NCI-H128 (cell line): Measurements from ENCODE around the gene INHBE.
A peak's percentile ranks its signal among the peaks of the same experiment; 100 is the strongest.

ENCODE experiments used
- DNase-seq: peaks from one replicate; lab custom pipeline; 2025; ENCODE audit not compliant: unreplicated experiment; lab: John Stamatoyannopoulos, UW

Gene INHBE

DNA sequence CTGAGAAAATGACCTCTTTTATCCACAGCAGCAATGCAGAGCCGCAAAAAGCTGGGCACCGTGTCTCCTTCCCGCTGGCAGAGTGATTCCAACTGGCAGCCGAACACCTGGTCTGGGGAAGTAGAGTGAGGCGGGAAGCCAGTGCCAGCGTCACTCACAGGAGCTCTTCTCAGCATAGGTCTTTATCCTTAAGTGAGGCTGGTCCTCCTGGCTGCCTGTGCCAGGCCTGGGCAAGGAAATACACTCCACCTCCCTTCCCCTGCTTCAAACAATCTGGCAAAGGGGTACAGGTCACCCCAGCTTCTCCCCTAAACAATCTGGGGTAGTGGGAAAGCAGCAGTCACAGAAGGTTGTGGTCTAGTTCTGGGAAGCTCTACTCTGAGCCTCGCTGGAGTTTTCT, 19.8 kb downstream of the INHBE start:
- no peak for DNase-seq

DNA sequence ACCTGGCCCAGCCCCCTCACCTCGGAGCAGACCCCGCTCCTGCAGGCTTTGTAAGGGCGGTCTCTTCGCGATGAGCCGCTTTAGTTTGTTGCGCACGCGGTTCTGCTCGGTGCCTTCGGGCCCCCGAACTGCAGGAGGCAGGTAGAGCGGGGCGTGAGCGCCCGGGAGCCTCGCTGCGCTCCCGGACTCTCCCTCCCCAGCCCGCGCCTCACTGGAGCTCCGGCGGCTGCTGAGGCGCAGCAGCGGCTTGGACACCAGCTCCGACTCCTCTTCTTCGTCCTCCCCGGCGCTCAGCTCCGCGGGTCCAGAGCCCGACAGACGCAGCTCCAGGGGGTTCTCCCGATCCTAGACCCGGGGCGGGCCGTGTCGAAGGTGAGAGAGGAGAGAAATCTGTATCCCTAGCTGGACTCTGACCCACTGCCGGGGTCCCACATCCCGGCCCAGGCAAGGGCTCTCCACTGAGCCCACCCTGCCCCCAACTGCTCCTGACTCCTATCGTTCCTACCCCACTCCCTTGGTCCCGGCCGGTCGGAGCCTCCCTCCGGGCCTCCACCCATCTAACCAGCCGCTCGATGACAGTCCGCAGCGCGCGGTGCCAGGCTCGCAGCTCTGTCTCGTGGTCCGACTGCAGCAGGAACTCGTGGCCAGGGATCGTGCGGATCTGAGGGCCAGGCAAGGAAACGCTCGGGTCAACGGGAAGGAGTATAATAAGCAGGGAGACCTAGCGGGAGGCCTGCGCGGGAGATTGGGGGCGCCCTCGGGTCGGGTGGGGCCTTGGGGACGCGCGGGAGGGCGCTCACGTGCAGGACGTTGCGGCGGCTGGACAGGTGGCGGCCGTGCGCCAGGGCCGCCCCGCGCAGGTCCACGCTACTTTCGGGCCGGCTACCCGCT, 20.4 kb downstream of the INHBE start:
- DNase-seq, result no peak

DNA sequence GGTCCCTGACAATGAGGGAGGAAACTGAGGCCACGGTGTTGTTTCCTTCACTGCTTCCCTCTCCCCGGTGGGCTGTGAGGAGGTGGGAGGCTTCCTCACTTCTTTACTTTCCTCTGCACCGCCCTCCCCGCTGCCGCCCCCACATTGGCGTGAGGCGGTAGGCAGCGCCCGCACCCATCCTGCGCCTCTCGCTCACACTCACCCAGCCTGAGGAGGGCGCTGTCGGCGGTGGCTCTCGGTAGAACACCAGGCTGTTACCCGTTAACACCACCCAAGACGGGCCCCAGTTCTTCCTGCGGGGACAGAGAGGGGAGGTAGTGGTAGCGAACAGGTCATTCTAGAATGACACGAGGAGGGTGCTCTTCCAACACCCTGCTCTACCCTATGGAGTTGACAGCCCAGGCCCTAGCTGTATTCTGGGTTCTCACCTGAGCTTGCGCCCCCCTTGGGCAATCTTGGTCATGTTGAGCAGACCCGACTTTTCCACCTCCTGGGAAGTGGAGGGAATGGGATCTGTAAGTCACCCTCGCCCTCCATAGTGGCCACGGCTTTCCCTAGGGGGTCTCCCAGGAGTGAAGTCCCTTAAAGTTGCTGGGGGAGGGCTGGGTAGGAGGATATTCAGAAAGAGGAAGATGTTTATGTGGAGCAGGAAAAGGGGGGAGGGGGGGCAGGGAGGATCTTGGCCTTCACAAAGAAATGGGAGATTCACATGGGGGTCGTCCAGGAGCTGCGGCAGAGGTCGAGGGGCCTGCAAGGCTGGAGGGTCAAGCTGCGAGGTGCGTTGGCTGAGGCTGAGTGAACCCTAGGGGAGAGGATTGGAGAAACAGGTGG, 21.3 kb downstream of the INHBE start:
- no peak for DNase-seq

DNA sequence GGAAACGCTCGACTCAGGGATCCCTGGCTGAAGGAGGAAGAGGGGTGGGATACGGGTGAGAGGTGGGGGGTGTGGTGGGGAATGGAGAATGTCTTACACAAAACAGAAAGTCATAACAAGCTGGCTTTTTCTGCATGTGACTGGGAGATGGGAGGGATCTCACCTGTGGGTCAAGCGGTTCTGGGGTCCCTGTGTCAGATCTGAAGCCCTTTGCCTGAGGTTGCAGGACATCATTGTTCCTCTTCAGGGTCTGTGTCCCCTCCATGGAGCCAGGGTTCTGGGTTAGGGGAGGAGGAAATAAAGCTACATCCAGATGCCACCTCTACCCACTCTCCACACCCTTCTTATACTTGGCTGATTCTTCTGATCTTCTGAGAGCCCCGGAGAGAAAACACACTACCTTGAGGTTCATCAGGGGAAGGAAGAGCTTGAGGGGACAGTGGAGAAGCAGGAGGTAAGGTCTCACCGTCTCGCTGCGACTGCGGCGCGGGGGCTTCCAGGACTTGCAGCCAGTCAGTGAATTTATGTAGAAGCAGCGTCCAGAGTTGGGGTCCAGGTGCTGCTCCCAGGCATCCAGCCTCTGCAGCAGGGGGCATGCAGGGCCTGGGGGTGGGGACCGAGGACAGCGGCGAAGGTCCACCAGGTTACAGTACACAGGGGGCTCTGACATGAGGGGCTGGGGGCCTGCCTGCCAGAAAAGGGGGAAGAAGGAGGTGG, 22.0 kb downstream of the INHBE start:
- DNase-seq, result no peak

DNA sequence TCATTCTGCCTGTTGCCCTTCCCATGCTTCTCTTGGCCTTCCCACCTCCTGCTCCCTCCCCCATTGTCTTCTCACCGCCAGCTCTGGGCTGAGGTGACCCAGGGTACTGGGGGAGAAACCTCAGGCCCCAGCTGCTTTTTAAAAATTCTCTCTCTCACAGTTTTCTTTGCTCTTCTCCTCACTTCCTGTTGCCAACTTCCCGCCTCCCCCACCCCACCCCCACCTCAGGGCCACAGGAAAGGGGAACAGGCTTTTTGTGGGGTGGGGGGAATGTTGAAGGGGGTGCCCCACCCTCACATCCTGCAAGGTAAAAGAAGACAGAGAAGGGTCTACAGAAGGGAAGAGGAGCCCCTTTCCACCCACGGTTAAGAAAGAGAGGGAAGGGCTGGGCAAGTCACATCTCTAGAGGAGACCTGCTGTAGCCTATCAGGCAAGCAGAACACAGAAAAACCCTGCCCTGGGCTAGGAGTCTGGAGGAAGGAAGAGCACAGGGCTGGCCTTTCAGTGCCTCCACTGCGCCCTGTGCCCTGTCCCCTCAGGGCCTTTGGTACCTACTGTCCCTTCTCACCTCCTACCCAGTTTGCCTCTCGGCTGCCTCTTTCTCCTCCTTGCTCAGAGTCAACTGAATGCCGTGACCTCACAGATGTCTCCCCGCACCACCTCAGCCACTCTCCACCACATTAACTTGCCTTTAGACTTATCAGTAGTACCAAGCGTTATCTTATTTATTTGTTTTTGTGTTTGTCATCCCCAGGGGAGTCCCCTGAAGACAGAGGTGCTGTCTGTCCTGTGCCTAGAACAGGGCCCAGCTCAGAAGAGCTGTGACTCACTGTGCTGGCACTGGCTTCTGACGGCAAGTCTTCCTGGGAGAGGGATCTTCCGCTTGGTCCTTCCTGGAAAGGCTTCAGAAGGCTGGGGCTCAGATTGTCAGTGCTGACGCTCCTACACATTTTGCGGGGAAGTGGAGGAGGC, 22.9 kb downstream of the INHBE start:
- DNase-seq, result no peak

DNA sequence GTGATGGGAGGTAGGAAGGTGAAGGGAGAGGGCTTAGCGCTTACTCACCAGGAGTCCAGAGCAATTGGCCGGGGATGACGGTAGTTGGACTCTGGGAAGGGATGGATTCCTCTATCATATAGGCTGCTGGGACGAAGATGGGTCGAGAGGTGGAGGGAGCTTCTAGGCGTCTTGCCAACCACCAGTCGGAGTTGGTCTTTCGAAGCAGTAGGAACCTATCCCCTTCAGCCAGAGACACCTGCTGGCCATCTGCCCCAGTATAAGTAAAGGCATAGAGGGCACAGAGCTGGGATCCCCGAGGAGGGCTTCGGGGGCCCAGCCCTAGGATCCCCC, 23.9 kb downstream of the INHBE start:
- no peak for DNase-seq

DNA sequence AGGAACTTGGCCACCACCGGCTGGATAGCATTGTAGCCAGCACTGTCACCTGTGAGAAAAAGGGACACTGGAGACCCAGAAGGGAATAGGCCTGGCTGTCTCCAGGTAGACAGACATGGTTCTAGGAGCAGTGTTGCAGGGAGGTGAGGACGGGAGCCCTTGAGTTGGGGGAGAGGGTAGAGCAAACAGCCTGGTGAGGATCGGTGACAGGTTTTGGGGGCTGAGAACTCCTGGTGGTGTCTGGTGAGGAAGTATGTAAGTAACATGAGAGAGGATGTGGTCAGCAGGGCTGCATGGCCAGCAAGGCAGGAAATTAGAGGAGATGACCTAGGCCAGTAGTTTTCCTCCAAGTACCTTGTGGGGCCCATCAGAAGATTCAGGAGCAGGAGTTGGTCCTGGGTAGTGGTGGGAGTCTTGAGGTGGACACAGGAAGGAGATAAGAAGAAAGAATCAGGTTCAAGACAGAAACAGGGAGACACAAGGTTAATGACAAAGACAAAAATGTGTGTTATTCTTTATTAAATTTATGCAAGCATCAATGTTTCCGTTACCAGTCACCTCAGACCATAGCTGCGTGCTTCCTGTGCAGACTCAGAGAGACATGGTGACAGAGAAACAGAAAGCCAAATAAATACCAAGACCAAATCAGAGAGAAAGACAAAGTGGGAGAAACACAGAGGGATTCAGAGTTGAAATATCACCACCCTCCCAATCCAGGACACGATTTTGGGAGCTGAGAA, 24.4 kb downstream of the INHBE start, which contains the start of gene ARHGAP9:
Gene ARHGAP9 (minus strand): TSS at position 491 of the 740 bp plus-strand sequence. CDS start 460 bp downstream, at position 31.
- no peak for DNase-seq

DNA sequence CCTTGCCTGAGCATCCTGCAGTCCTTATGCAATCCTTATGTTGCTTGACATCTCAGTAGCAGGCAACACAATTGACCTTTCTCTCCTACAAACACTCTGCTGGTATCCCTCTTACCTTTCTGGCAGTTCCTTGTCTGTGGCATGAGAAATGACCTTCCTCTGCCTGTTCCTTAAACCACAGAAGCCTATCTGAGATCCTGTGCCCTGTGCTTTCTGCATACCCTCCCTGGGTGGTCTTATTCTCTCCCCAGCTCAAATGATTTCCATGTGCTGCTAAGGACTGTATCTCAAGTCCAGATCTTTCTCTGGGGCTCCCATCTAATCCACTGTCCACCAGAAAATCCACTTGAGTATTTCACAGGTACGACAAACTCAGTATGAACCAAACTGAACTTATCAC, 26.6 kb downstream of the INHBE start:
- DNase-seq, result no peak

DNA sequence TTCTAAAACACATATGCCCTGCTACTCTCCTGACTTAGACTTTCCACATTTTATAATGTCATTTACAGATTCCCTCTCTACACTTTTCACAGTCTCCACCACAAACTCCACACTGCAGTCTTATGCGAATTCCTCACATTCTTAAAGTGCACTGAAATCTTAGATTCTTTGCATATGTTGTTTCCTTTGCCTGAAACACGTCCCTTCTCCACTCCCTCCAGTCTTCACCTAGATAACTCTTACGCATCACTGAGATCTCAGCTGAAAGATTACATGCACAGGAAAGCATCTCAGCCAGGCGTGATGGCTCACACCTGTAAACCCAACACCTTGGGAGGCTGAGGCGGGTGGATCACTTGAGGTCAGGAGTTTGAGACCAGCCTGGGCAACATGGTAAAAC, 28.4 kb downstream of the INHBE start:
- no peak for DNase-seq

DNA sequence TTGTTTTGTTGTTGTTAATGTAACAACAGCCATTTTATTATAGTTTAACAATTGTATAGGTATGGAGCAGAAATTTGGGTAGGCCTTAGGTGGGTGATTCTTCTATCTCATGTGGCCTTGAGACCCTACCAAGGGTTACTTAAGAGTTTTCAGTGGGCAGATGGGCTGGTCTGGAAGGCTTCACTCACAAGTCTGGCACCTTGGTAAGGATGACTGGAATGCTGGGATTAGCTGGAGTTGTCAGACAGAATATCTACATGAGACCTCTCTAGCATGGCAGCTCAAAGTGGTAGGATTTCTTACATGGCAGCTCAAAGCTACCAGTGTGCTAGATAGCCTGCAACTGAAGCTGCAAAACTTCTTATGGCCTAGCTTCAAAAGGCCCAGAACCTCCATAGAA, 30.6 kb downstream of the INHBE start:
- DNase-seq, result no peak

DNA sequence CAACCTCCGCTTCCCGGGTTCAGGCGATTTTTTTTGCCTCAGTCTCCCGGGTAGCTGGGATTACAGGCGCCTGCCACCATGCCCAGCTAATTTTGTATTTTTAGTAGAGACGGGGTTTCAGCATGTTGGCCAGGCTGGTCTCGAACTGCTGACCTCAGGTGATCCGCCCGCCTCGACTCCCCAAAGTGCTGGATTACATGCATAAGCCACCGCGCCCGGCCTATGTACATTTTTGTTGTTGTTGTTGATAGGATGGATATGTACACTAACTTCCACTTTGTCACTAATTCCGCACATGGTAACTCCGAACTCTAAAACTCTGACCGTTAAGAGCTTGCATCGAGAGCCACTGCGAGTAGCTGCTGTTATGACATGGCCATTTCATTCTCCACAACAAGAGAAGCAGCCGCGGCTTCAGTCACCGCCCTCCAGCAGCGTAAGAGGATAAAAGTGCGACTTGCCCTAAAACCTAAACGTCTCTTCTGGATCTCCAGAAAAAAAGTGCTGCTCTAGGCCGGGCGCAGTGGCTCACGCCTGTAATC, 32.0 kb downstream of the INHBE start:
- no peak for DNase-seq

DNA sequence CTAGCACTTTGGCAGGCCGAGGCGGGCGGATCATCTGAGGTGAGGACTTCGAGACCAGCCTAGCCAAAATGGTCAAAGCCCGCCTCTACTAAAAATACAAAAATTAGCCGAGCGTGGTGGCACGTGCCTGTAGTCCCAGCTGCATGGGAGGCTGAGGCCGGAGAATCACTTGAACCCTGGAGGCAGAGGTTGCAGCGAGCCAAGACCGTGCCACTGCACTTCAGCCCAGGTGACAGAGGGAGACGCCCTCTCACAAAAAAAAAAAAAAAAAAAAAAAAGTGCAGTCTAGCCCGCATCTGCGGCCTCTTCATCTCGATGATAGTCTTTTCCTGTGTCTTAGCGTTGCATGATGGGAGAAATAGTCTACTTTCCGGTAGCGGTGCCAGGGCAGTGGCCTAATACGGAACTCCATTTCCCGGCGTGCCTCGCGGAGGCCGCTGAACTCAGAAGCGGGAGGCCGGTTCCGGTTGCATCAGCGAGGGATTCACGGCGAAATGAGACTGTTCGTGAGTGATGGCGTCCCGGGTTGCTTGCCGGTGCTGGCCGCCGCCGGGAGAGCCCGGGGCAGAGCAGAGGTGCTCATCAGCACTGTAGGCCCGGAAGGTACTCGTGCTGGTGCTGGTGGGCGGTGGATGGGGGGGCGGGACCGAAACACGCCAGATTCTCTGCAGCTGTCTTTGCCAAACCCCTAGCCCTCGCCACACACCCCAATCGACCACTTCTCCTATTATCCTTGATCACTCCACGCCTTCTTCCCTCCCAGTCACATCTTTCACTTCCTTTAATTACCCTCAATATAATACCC, 32.7 kb downstream of the INHBE start, which contains the start of gene MARS1:
Gene MARS1 (plus strand): TSS at position 472 of the 805 bp plus-strand sequence. CDS start 23 bp downstream, at position 495.
- DNase-seq, result peak; percentile 93

DNA sequence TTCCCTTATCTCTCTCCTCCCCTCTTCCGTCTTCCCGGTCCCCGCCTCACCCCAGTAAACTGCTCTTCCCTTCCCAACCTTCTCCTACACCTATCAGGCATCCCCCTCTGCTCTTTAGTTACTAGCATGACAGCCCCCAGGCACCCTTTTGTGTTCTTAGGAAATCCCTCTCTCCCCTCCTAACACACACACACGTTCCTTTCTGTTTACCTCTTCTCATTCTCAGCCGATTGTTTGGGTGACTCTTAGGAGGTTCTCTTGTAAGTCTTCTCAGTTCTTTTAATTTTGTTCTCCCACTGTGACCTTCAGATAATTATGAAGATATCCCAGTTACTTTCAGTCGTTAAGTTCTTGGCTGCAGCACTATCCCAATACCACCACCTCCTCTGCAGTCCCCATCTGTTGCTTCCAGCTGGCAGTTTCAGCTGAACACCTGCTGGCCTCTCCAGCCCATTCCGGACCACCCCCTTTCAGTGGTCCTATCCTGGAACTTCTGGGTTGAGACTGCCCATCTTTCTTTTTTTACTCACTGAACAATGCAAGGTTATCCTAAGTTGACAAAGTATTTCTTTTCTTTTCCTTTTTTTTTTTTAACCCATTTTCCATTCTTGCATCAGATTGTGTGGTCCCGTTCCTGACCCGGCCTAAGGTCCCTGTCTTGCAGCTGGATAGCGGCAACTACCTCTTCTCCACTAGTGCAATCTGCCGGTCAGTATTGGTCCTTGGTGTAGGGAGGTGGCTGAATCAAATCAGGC, 33.5 kb downstream of the INHBE start:
- no peak for DNase-seq

DNA sequence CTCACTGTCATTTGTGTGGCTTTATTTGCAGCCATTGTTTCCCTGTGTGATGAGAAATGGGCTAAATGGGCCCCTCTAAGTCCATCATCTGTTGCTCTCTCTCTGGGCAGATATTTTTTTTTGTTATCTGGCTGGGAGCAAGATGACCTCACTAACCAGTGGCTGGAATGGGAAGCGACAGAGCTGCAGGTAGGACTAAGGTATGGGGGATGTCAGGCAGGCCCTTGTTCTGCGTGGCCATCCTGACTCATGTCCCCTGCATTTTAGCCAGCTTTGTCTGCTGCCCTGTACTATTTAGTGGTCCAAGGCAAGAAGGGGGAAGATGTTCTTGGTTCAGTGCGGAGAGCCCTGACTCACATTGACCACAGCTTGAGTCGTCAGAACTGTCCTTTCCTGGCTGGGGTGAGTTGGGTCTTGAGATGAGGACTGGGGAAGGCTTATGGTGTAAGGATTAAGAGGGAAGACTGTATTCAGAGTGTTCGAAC, 34.1 kb downstream of the INHBE start:
- no peak for DNase-seq

DNA sequence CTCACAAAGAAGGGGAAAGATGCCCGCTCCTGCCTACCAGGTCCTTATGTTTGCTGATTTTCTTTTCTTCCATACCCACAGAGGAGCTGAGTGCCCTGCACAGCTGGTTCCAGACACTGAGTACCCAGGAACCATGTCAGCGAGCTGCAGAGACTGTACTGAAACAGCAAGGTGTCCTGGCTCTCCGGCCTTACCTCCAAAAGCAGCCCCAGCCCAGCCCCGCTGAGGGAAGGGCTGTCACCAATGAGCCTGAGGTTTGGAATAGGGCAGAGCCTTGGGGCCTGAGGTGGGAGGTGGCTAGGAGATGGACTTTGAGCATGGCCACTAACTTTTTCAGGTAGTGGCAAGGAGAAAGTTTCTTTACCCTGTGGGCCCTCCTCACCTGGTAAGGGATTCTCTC, 35.0 kb downstream of the INHBE start:
- no peak for DNase-seq

DNA sequence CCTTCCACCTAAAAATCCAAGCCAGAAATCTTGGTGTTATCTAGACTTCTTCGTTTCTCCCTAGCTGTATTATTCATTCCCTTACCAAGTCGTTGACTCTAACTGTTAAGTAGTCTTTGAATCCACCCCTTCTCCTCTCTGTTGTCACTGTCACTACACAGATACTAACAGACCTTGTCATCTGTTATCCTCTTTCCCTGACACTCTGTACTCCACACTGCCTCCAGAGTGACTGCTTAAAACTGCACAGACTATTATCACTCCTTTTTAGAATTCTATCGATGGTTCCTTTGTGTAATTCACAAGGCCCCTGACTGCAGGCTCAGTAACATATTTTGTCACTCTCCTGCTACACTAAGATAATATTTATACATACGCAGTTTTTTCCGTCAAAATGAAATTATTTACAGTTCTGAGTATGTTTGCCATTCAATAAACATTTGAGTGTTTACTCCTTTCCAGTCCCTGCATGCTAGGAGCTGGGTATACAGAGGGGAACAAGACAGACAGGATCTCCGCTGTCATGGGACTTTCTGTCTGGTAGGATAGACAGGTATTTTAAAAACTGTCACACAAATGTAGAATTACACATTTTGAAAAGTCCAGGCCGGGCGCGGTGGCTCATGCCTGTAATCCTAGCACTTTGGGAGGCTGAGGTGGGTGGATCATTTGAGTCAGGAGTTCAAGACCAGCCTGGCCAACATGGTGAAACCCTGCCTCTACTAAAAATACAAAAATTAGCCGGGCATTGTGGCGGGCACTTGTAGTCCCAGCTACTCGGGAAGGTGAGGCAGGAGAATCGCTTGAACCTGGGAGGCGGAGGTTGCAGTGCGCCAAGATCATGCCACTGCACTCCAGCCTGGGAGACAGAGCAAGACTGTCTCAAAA, 36.5 kb downstream of the INHBE start:
- no peak for DNase-seq
